Measurements from ENCODE around the gene FCN2. TPM values are rescaled to one million over a fixed set of nuclear protein-coding genes. Genes with fewer than 3 reads are reported as not detected.

Gene FCN2
- total and polyA plus RNA-seq, 9 donors: 0.16 to 0.24 (median 0.18) TPM; not detected in 5

- WGBS (ENCODE audit: insufficient coverage): 65% methylated on average over 20 of the region's 25 CpGs
These were observed 11.7 kb upstream of the FCN2 start for GRCh38 chr9:134868751-134869553.

GRCh38 chr9:134869554-134870300, 10.9 kb upstream of the FCN2 start:
- Histone ChIP-seq H3K27ac (ENCODE audit: low read length) (no peak overlapping the region), H3K4me1 (ENCODE audit: control insufficient read depth, insufficient read depth, low read length) (no peaks in the 10 kb centered on the region), H3K36me3 (ENCODE audit: control insufficient read depth, insufficient read depth, low read length) (no peaks in the 10 kb centered on the region), H3K4me3 (ENCODE audit: low read length) (no peak overlapping the region), H3K27me3 (ENCODE audit: control insufficient read depth, insufficient read depth, low read length) (peaks cover 4% of the 10 kb centered on the region), H3K9me3 (replicated peaks; ENCODE audit: control insufficient read depth, low read depth, low read length) (no peaks in the 10 kb centered on the region)
- 63% methylated on average over 14 of the region's 17 CpGs for WGBS (ENCODE audit: insufficient coverage)
- no peak for DNase-seq

More at GRCh38 chr9:134868751-134869553, 11.7 kb upstream of the FCN2 start:
- DNase-seq: no peak
- H3K27me3 ChIP-seq (ENCODE audit: control insufficient read depth, insufficient read depth, low read length): peaks cover 4% of the 10 kb centered on the region
- no peak overlapping the region for H3K4me3 ChIP-seq (ENCODE audit: low read length)
- H3K27ac ChIP-seq (ENCODE audit: low read length): no peak overlapping the region
- H3K9me3 ChIP-seq (replicated peaks; ENCODE audit: control insufficient read depth, low read depth, low read length): no peaks in the 10 kb centered on the region
- H3K36me3 ChIP-seq (ENCODE audit: control insufficient read depth, insufficient read depth, low read length): no peaks in the 10 kb centered on the region
- peaks cover 6% of the 10 kb centered on the region for H3K4me1 ChIP-seq (ENCODE audit: control insufficient read depth, insufficient read depth, low read length)

GRCh38 chr9:134870301-134870694, 10.3 kb upstream of the FCN2 start:
- H3K27me3 ChIP-seq (ENCODE audit: control insufficient read depth, insufficient read depth, low read length): peaks cover 4% of the 10 kb centered on the region

GRCh38 chr9:134870746-134871662, 9.6 kb upstream of the FCN2 start:
- peaks cover 4% of the 10 kb centered on the region for H3K27me3 ChIP-seq (ENCODE audit: control insufficient read depth, insufficient read depth, low read length)
- no peaks in the 10 kb centered on the region for H3K9me3 ChIP-seq (replicated peaks; ENCODE audit: control insufficient read depth, low read depth, low read length)
- no peaks in the 10 kb centered on the region for H3K4me1 ChIP-seq (ENCODE audit: control insufficient read depth, insufficient read depth, low read length)
- no peak overlapping the region for H3K4me3 ChIP-seq (ENCODE audit: low read length)
- 59% methylated on average over 14 of the region's 30 CpGs for WGBS (ENCODE audit: insufficient coverage)
- H3K27ac ChIP-seq (ENCODE audit: low read length): no peak overlapping the region
- DNase-seq: no peak
- H3K36me3 ChIP-seq (ENCODE audit: control insufficient read depth, insufficient read depth, low read length): no peaks in the 10 kb centered on the region

More at GRCh38 chr9:134870301-134870694, 10.3 kb upstream of the FCN2 start:
- WGBS (ENCODE audit: insufficient coverage): 81% methylated on average over 7 of the region's 11 CpGs
- H3K36me3 ChIP-seq (ENCODE audit: control insufficient read depth, insufficient read depth, low read length): no peaks in the 10 kb centered on the region
- no peak for DNase-seq
- H3K27ac ChIP-seq (ENCODE audit: low read length): no peak overlapping the region
- no peaks in the 10 kb centered on the region for H3K4me1 ChIP-seq (ENCODE audit: control insufficient read depth, insufficient read depth, low read length)
- no peak overlapping the region for H3K4me3 ChIP-seq (ENCODE audit: low read length)
- H3K9me3 ChIP-seq (replicated peaks; ENCODE audit: control insufficient read depth, low read depth, low read length): no peaks in the 10 kb centered on the region

GRCh38 chr9:134871697-134872340, 8.8 kb upstream of the FCN2 start:
- Histone ChIP-seq H3K27ac (ENCODE audit: low read length) (no peak overlapping the region), H3K4me1 (ENCODE audit: control insufficient read depth, insufficient read depth, low read length) (no peaks in the 10 kb centered on the region), H3K9me3 (replicated peaks; ENCODE audit: control insufficient read depth, low read depth, low read length) (no peaks in the 10 kb centered on the region), H3K36me3 (ENCODE audit: control insufficient read depth, insufficient read depth, low read length) (no peaks in the 10 kb centered on the region), H3K4me3 (ENCODE audit: low read length) (no peak overlapping the region), H3K27me3 (ENCODE audit: control insufficient read depth, insufficient read depth, low read length) (peaks cover 4% of the 10 kb centered on the region)
- WGBS (ENCODE audit: insufficient coverage): 40% methylated on average over 14 of the region's 16 CpGs
- no peak for DNase-seq

- H3K9me3 ChIP-seq (replicated peaks; ENCODE audit: control insufficient read depth, low read depth, low read length): no peaks in the 10 kb centered on the region
- no peak overlapping the region for H3K4me3 ChIP-seq (ENCODE audit: low read length)
- H3K4me1 ChIP-seq (ENCODE audit: control insufficient read depth, insufficient read depth, low read length): no peaks in the 10 kb centered on the region
- WGBS (ENCODE audit: insufficient coverage): 83% methylated on average over 16 of the region's 24 CpGs
- H3K36me3 ChIP-seq (ENCODE audit: control insufficient read depth, insufficient read depth, low read length): no peaks in the 10 kb centered on the region
- no peak for DNase-seq
- no peak overlapping the region for H3K27ac ChIP-seq (ENCODE audit: low read length)
- peaks cover 4% of the 10 kb centered on the region for H3K27me3 ChIP-seq (ENCODE audit: control insufficient read depth, insufficient read depth, low read length)
These were observed 8.0 kb upstream of the FCN2 start for GRCh38 chr9:134872482-134873231.

- peaks cover 6% of the 10 kb centered on the region for H3K27me3 ChIP-seq (ENCODE audit: control insufficient read depth, insufficient read depth, low read length)
- no peaks in the 10 kb centered on the region for H3K36me3 ChIP-seq (ENCODE audit: control insufficient read depth, insufficient read depth, low read length)
- no CpG with 5 or more reads among the region's 1 CpG for WGBS (ENCODE audit: insufficient coverage)
- no peaks in the 10 kb centered on the region for H3K4me1 ChIP-seq (ENCODE audit: control insufficient read depth, insufficient read depth, low read length)
- no peak overlapping the region for H3K4me3 ChIP-seq (ENCODE audit: low read length)
- H3K9me3 ChIP-seq (replicated peaks; ENCODE audit: control insufficient read depth, low read depth, low read length): no peaks in the 10 kb centered on the region
- no peak overlapping the region for H3K27ac ChIP-seq (ENCODE audit: low read length)
- DNase-seq: no peak
These were observed 5.2 kb upstream of the FCN2 start for GRCh38 chr9:134875371-134875770.

- H3K27ac ChIP-seq (ENCODE audit: low read length): no peak overlapping the region
- H3K27me3 ChIP-seq (ENCODE audit: control insufficient read depth, insufficient read depth, low read length): peaks cover 5% of the 10 kb centered on the region
- no peak overlapping the region for H3K4me3 ChIP-seq (ENCODE audit: low read length)
- H3K36me3 ChIP-seq (ENCODE audit: control insufficient read depth, insufficient read depth, low read length): no peaks in the 10 kb centered on the region
- 67% methylated on average over 2 of the region's 4 CpGs for WGBS (ENCODE audit: insufficient coverage)
- no peaks in the 10 kb centered on the region for H3K9me3 ChIP-seq (replicated peaks; ENCODE audit: control insufficient read depth, low read depth, low read length)
- H3K4me1 ChIP-seq (ENCODE audit: control insufficient read depth, insufficient read depth, low read length): no peaks in the 10 kb centered on the region
- DNase-seq: no peak
These were observed 3.1 kb upstream of the FCN2 start for GRCh38 chr9:134877541-134877940.
